ENCODE results near the gene ACACA.

ACACA gene

DNA sequence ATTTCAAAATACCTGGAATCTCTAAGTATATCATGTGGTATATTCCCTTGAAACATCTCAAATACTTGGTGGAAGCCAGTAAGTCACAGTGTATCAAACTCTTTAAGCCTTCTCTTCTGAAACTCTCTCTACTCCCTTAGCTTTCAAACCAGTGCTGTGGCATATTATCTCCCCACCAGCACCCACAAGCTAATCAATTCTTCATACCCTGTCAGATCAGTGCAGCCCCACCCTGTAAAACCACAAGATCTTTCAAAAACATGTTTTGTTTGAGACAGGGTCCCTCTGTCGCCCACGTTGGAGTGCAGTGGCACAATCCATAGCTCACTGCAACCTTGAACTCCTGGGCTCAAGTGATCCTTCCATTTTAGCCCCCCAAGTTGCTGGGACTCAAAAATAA is 122.4 kb downstream of the ACACA start:
- no peak for DNase-seq

- DNase-seq = no peak
Measured at GRCh38 chr17:37283414-37283961, 123.1 kb downstream of the ACACA start.

DNA sequence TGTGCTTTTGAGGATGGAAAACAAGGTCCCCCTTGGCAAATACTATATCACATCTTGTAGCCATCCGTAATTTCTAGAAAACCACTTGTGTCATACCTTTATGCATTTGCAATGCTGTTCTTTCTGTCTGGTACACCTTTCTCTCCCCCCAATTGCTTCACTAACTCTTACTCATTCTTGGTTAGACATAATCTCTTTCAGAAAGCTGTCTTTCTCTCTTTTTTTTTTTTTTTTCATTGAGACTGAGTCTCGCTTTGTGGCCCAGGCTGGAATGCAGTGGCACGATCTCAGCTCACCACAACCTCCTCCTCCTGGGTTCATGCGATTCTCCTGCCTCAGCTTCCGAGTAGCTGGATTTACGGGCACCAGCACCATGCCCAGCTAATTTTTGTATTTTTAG is 125.8 kb downstream of the ACACA start:
- DNase-seq = no peak

GRCh38 chr17:37278247-37278894 is 128.3 kb downstream of the ACACA start:
- DNase-seq = no peak

- no peak for DNase-seq
Measured at GRCh38 chr17:37276475-37276874, 130.2 kb downstream of the ACACA start.

- no peak for DNase-seq
Measured at GRCh38 chr17:37274461-37274860, 132.2 kb downstream of the ACACA start.

DNA sequence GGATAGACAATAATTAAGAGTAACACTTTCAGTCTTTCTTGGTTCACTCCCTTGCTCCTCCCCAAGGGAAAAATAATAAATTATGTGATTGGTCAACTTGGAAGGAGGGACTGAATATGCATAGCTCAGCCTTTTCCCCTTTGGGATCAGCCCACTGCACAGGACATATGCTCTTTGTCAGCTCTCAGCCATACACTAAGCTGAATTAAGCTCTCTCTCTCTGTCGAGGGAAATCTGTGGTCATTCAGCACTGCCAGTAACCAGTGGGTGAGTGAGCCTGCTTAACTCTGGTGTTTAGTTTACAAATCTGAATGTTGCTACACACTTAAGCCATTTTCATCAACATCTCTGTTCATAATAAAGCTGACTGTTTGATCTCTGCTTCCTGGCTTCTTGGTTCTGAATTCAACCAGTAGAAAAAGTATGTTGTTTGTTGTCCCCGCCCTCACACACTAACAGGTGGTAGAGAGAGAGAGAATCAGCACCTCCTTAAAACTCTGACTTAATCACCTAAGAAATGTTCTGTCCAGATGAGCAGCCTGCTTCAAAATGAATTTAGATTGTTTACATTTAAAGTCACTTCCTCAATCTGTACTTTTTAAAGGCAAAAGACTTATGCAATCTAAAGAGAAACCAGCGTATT is 133.1 kb downstream of the ACACA start:
- DNase-seq = peak; percentile 12

GRCh38 chr17:37265446-37266173 is 141.0 kb downstream of the ACACA start:
- no peak for DNase-seq

DNA sequence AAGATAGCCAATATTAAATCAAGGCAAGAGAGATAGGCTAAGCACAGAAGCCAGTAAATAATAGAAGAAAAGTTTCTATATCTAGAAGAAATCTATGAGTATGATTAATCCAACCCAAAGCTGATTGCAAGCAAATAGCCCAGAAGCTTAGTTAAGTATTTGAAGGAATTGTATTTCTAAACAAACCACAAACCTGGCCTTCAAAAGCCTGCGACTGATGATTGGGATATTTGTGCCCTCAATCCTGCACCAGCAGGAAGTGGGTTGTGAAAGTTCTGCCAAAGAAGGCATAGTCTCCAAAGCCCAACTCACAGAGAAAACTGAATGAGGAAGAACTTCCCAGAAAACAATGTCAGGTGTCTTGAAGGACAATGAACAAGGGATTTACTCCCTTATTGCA is 145.3 kb downstream of the ACACA start:
- DNase-seq = no peak

- DNase-seq = no peak
Measured at GRCh38 chr17:37259030-37259735, 147.5 kb downstream of the ACACA start.

- DNase-seq = no peak
Measured at GRCh38 chr17:37256627-37257026, 150.0 kb downstream of the ACACA start.

DNA sequence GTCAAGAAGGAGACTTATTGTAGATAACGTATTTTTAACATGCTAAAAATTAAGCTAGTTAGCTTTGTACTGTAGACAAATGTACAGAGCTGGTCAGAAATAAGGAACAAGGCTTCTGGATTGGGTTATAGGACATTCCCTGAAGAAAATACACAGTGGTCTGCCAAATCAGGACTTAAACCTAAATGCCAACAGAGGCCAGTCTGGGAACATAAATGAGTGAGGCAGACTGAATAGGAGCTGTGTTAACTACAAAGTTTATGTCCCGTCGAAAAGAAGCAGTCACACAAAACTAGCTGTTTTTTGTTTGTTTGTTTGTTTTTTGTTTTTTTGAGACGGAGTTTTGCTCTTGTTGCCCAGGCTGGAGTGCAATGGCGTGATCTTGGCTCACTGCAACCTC is 151.2 kb downstream of the ACACA start:
- no peak for DNase-seq

DNA sequence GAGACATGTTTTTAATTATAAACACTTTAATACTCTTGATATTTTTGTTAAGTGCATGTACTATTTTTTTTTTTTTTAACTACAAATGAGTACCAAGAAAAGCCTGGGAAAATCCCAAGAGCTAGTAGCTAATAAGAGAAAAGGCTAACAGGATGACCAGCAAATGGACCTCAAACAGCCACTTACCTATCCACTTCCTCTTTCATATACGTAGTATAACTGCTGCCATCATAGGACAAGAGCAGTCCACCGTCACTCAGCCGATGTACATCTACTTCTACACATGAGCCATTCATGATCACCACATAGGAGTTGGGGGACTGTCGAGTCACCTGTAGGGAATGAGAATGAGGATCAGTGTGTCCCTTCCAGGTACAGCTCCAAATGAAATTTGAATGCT is 158.8 kb downstream of the ACACA start:
- DNase-seq = no peak

DNA sequence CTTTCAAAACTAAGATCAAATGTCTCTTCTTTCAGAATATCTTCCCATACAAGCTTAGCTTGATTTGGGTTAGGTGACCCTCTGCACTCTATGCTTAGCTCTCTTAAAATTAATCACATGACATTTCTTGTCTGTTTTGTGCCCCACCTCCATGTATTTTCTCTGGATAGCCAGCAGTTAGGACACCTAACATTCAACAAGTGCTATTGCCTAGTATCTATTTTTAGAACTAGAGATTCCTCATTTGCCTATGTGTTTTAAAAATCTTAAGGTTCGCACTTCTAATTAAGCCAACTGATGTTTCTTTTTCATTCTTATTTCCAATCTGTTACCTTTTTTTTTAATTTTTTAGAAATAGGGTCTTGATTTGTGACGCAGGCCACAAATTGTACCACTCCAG is 160.6 kb downstream of the ACACA start:
- DNase-seq = no peak

GRCh38 chr17:37240381-37240780 is 166.3 kb downstream of the ACACA start:
- no peak for DNase-seq

DNA sequence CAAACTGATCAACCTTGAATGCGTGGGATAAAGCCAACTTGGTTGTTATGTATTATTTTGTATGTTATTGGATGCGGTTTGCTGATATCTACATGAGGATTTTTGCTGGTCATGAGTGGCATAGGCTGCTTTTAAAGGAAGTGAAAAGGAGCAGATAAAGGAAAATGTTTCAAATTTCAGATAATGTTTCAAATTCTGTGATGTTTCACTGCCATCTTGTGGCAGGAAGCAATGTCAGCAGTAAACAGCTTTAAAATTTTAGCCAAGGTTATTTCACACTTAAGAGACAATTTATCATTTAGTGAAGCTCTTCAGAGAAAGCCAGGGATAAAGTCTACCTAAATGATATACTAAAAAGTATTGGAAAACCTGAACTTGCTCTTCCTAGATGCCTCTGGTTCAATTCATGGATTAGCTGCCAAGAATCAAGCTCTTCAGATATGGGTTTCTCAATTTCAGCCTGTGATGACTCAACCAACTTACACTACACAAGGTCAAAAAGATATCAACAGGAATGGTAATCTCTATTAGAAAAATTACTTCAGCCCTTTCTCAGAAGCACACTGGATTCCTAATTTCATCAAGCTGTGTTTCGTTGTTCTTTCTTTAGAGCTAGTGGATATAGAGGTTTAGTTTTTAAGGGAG is 166.8 kb downstream of the ACACA start:
- DNase-seq = peak; percentile 17

DNA sequence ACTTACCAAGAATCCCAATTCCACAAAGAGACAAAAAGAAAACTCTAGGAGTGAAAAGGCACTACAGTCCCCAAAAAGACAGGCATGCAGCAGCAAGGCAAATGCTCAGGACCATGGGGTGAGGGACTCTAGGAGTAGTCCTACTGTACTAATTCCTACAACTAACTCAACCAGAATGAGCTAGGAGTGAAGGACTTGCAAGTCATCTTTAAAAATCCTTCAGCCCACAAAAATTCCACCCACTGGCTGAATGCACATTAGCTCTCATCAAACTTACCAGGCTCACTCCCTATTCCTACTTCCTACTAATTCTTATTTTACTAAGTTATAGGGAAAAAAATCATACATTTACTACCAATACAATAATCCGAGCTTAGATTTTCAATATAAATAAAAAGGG is 172.5 kb downstream of the ACACA start:
- no peak for DNase-seq

DNA sequence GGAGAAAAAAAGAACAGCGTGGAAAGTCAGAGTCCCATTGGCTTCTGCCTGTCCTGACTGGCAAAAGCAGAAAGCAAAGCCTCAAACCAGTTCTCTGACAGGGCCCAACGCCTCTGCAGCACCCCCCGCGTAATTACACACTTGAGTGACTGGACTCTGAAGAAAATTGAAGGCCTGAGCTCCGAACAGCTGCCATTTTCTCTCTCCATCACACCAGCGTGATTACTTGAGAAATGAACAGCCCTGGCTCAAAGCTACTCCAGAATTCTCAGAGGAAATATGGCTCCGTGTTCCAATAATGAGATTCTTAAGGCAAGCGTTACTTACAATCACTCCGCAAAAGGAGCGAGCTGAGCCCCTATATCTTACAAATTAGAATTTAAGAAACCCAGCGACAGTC is 173.6 kb downstream of the ACACA start:
- DNase-seq = no peak

DNA sequence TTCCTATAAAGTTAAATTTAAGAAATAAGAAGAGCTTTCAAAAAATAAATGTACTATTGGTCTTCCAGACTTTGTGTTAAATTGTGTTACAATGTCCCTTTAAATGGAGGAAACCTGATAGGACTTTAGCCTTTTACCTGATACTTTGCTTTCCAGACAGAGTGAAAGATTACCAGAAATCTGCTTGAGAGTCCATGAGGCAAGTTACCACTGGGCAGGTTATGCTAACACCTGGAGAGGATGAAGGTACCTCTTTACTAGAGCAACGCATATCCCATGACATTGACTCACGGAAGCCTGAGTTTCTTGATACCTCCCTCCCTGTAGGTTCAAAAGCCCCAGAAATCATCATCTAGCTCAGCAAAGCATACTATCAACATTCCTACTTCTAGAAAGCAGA is 174.7 kb downstream of the ACACA start:
- DNase-seq = no peak

DNA sequence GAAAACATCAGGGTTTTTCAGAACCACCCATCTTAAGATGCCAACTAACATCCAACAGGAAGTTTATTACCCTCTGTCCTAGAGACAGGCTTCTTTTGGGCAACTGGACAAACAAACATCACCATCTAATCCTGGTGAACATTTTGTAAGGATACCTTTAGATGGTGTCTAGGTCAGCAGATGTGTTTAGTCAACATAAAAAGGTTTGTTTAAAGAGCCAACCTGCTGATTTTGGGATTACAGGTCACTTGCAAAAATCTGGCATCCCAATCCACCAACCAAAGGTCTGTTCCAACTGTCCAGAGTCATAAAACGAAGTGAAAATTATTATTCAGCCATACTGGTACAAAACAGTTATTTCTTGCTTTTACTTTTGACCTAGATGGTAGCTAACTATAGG is 176.0 kb downstream of the ACACA start:
- no peak for DNase-seq

- no peak for DNase-seq
Measured at GRCh38 chr17:37225465-37225864, 181.2 kb downstream of the ACACA start.

- DNase-seq = no peak
Measured at GRCh38 chr17:37221865-37222264, 184.8 kb downstream of the ACACA start.

- DNase-seq = peak; percentile 2
Measured at GRCh38 chr17:37220607-37220953, 186.1 kb downstream of the ACACA start.

Data from suppressor macrophage treated with lipopolysaccharide for 4 hours (primary cell).